Gastroesophageal sphincter (tissue), 4 donors: Measurements from ENCODE around the gene HAUS7. TPM values are rescaled to one million over a fixed set of nuclear protein-coding genes. Genes with fewer than 3 reads are reported as not detected.

Experiments
- ATAC-seq: fragments of 150-250 bp; one replicate; pipeline ENCODE4 v1.9.1; 2016; ENCODE audit warnings: mild to moderate bottlenecking, moderate library complexity
- H3K27ac ChIP-seq, 4 donors: fragments of 200-600 bp; sonication (generic) in 3 of 4; 1 replicate in 3 of 4; 2 replicates in 1 of 4; pipeline ENCODE4 v1.5.1; 2016 to 2019
- H3K27me3 ChIP-seq: fragments of 200-600 bp; sonication (generic); one replicate; pipeline ENCODE4 v1.5.1; 2019
- H3K36me3 ChIP-seq, 2 donors: fragments of 200-600 bp; sonication (generic); one replicate each; pipeline ENCODE4 v1.5.1; 2019; ENCODE audit warnings: control low read depth in 1 of 2
- H3K4me1 ChIP-seq, 3 donors: fragments of 200-600 bp; sonication (generic); 1 replicate in 2 of 3; 2 replicates in 1 of 3; pipeline ENCODE4 v1.5.1; 2016 to 2019; ENCODE audit warnings: control low read depth in 2 of 3
- H3K4me3 ChIP-seq, 2 donors: fragments of 200-600 bp; sonication (generic); one replicate each; pipeline ENCODE4 v1.5.1; 2019; ENCODE audit warnings: mild to moderate bottlenecking in 1 of 2, moderate library complexity in 1 of 2
- H3K9me3 ChIP-seq, 3 donors: fragments of 200-600 bp; sonication (generic); one replicate each; pipeline ENCODE4 v1.5.1; 2017 to 2019; ENCODE audit warnings: control low read depth in 2 of 3
- CTCF ChIP-seq, 4 experiments: fragments of 200-600 bp in 2 of 4; fragments of 450-650 bp in 2 of 4; sonication (generic) in 1 of 4; IDR thresholded peaks; one replicate each; pipeline ENCODE4 v1.5.1; 2017 to 2019; ENCODE audit warnings: antibody characterized with exemption in 4 of 4, mild to moderate bottlenecking in 2 of 4, moderate library complexity in 2 of 4
- EP300 ChIP-seq: sonication (generic); formaldehyde crosslinking; IDR thresholded peaks from one replicate; pipeline ENCODE4 v1.6.1; 2017; ENCODE audit warnings: antibody characterized with exemption, mild to moderate bottlenecking
- POLR2A ChIP-seq, 2 donors: fragments of 450-650 bp; IDR thresholded peaks; one replicate each; pipeline ENCODE4 v1.6.1; 2017; ENCODE audit warnings: antibody characterized with exemption in 2 of 2, mild to moderate bottlenecking in 2 of 2, moderate library complexity in 1 of 2
- POLR2AphosphoS5 ChIP-seq: sonication (generic); formaldehyde crosslinking; IDR thresholded peaks from one replicate; pipeline ENCODE4 v1.6.1; 2017; ENCODE audit warnings: antibody characterized with exemption
- WGBS, 2 donors: methylation state at CpG; one replicate each; pipeline ENCODE4 v1.1.5; 2018; ENCODE audit warnings: low coverage in 1 of 2; 5-methylcytosine and 5-hydroxymethylcytosine counted together
- total RNA-seq, 4 donors: library from RNA; depleted of rRNA; stranded (reverse); fragments of >200 nt; gene quantifications; one replicate each; pipeline ENCODE4 v1.1.0, GENCODE V29; 2016

Gene HAUS7
- total RNA-seq, 4 donors from 2014 or later, result 20.2 to 34.0 (median 28.3) TPM

GRCh38 chrX:153486171-153486570, 15.8 kb upstream of the HAUS7 start:
- ATAC-seq, result no peak
- Histone ChIP-seq H3K4me1 (peaks cover 0 to 13% (median 5%) of the 10 kb centered on the region in 3 donors), H3K36me3 (no peaks in the 10 kb centered on the region), H3K4me3 (no peak overlapping the region), H3K27ac (no peak overlapping the region), H3K27me3 (no peaks in the 10 kb centered on the region), H3K9me3 (no peaks in the 10 kb centered on the region)
- TF ChIP-seq EP300 (no peak), CTCF (IDR thresholded peaks at IDR 0.05) (no peak), POLR2AphosphoS5 (no peak), POLR2A (IDR thresholded peaks at IDR 0.05) (no peak)
- WGBS, 2 donors, result 80 to 100% methylated on average over 1 to 2 of the region's 10 CpGs

- H3K27me3 ChIP-seq, result no peaks in the 10 kb centered on the region
- no peak for ATAC-seq
- H3K9me3 ChIP-seq, result no peaks in the 10 kb centered on the region
- no peak overlapping the region for H3K27ac ChIP-seq
- WGBS, 2 donors, result no CpG with 5 or more reads among the region's 30 CpGs
- no peak for TF ChIP-seq EP300
- H3K36me3 ChIP-seq, result no peaks in the 10 kb centered on the region
- no peak overlapping the region for H3K4me3 ChIP-seq
- H3K4me1 ChIP-seq, result peaks cover 0 to 13% (median 5%) of the 10 kb centered on the region in 3 donors
Measured at GRCh38 chrX:153485396-153486080, 15.2 kb upstream of the HAUS7 start.

GRCh38 chrX:153482376-153483015, 12.1 kb upstream of the HAUS7 start:
- WGBS, 2 donors, result 80 to 100% methylated on average over 1 of the region's 23 CpGs
- TF ChIP-seq EP300 (no peak), POLR2A (IDR thresholded peaks at IDR 0.05) (no peak), CTCF (IDR thresholded peaks at IDR 0.05) (no peak), POLR2AphosphoS5 (no peak)
- H3K27ac ChIP-seq, result no peak overlapping the region
- no peaks in the 10 kb centered on the region for H3K27me3 ChIP-seq
- H3K9me3 ChIP-seq, result no peaks in the 10 kb centered on the region
- H3K4me3 ChIP-seq, result no peak overlapping the region
- no peaks in the 10 kb centered on the region for H3K4me1 ChIP-seq
- H3K36me3 ChIP-seq, result no peaks in the 10 kb centered on the region
- ATAC-seq, result no peak

- no peak overlapping the region for H3K27ac ChIP-seq
- H3K4me1 ChIP-seq, result peaks cover 0 to 12% (median 0%) of the 10 kb centered on the region in 3 donors
- H3K27me3 ChIP-seq, result no peaks in the 10 kb centered on the region
- no CpG with 5 or more reads among the region's 13 CpGs for WGBS, 2 donors
- no peaks in the 10 kb centered on the region for H3K36me3 ChIP-seq
- no peaks in the 10 kb centered on the region for H3K9me3 ChIP-seq
- ATAC-seq, result no peak
- TF ChIP-seq CTCF (IDR thresholded peaks at IDR 0.05) (no peak), POLR2A (IDR thresholded peaks at IDR 0.05) (no peak), POLR2AphosphoS5 (no peak), EP300 (no peak)
- H3K4me3 ChIP-seq, result no peak overlapping the region
Measured at GRCh38 chrX:153481043-153481442, 10.7 kb upstream of the HAUS7 start.

- ATAC-seq, result no peak
- no peak overlapping the region for H3K4me3 ChIP-seq
- H3K36me3 ChIP-seq, result no peaks in the 10 kb centered on the region
- H3K4me1 ChIP-seq, result peaks cover 0 to 32% (median 5%) of the 10 kb centered on the region in 3 donors
- no CpG with 5 or more reads among the region's 16 CpGs for WGBS, 2 donors
- H3K27ac ChIP-seq, result no peak overlapping the region
- TF ChIP-seq CTCF (IDR thresholded peaks at IDR 0.05) (no peak), POLR2A (IDR thresholded peaks at IDR 0.05) (no peak), POLR2AphosphoS5 (no peak), EP300 (no peak)
- no peaks in the 10 kb centered on the region for H3K9me3 ChIP-seq
- no peaks in the 10 kb centered on the region for H3K27me3 ChIP-seq
Measured at GRCh38 chrX:153478746-153479145, 8.4 kb upstream of the HAUS7 start.
